Osteocyte (in vitro differentiated cells): ENCODE measurements around the gene KDM3B. TPM values are rescaled to one million over a fixed set of nuclear protein-coding genes. Genes with fewer than 3 reads are reported as not detected.

ENCODE experiments used
- DNase-seq: peaks from one replicate; pipeline ENCODE4 v3.0.0; 2021; ENCODE audit warnings: mixed read lengths; ENCODE audit not compliant: unreplicated experiment; ENCODE audit errors: extremely low spot score
- H3K27ac Mint-ChIP-seq: one replicate; pipeline ENCODE4 v1.8.0; 2021; ENCODE audit warnings: mild to moderate bottlenecking, mixed read lengths; ENCODE audit not compliant: unreplicated experiment
- H3K27me3 Mint-ChIP-seq: one replicate; pipeline ENCODE4 v1.8.0; 2021; ENCODE audit warnings: mixed read lengths; ENCODE audit not compliant: unreplicated experiment
- H3K36me3 Mint-ChIP-seq: one replicate; pipeline ENCODE4 v1.8.0; 2021; ENCODE audit warnings: mixed read lengths; ENCODE audit not compliant: unreplicated experiment
- H3K4me1 Mint-ChIP-seq: one replicate; pipeline ENCODE4 v1.8.0; 2021; ENCODE audit warnings: mixed read lengths; ENCODE audit not compliant: unreplicated experiment
- H3K4me3 Mint-ChIP-seq: one replicate; pipeline ENCODE4 v1.8.0; 2021; ENCODE audit warnings: mild to moderate bottlenecking, moderate library complexity, mixed read lengths; ENCODE audit not compliant: unreplicated experiment
- H3K9me3 Mint-ChIP-seq: one replicate; pipeline ENCODE4 v1.8.0; 2021; ENCODE audit warnings: mixed read lengths; ENCODE audit not compliant: unreplicated experiment
- total RNA-seq: library from RNA; stranded (reverse); gene quantifications from 2 replicates; pipeline ENCODE4 v1.2.1, GENCODE V29; 2021
- TF ChIP-seq, protein P1 (sequence below): fragments of 200-600 bp; sonication (generic); IDR thresholded peaks from 2 replicates; pipeline ENCODE4 v1.5.0; 2021; ENCODE audit warnings: antibody characterized with exemption, mild to moderate bottlenecking, moderate library complexity

KDM3B gene
- total RNA-seq, 1 donor from 2014 or later = 65.2 TPM

DNA sequence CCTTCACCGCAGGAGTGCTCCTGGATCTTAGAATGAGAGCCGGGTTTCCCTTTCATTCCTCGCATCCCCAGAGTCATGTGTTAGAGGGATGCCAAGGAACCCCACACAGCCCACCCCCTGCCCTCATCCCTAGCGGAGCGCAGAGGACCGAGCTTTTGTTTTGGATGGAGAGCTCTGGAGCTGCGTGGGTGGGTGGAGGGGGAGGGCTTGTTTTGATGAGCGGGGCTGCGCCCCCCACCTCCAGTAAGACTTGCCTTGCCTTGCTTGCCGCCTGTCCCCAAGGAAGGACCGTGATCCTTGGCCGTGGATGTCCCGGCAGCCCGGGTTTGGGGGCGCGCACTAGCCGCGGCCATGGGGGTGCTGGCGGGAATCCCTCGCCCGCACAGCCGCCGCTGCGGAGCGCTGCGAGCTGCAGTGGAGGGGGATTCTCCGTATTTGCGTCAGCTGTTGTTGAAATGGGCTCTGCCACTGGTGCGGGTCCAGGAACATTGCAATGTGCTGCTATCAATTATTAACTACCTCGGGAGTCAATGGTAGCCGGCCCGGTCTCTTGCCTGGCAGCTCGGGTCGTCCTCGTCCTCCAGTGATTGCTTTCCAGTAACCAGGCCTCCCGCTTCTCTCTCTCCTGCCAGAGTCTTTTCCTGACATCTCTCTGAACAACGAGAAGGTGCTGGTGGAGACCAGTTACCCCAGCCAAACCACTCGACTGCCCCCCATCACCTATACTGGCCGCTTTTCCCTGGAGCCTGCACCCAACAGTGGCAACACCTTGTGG, 113.8 kb downstream of the KDM3B start:
- TF ChIP-seq, protein P1, sequence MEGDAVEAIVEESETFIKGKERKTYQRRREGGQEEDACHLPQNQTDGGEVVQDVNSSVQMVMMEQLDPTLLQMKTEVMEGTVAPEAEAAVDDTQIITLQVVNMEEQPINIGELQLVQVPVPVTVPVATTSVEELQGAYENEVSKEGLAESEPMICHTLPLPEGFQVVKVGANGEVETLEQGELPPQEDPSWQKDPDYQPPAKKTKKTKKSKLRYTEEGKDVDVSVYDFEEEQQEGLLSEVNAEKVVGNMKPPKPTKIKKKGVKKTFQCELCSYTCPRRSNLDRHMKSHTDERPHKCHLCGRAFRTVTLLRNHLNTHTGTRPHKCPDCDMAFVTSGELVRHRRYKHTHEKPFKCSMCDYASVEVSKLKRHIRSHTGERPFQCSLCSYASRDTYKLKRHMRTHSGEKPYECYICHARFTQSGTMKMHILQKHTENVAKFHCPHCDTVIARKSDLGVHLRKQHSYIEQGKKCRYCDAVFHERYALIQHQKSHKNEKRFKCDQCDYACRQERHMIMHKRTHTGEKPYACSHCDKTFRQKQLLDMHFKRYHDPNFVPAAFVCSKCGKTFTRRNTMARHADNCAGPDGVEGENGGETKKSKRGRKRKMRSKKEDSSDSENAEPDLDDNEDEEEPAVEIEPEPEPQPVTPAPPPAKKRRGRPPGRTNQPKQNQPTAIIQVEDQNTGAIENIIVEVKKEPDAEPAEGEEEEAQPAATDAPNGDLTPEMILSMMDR = no peak
- Mint-ChIP-seq H3K4me1 (peaks cover 32% of the 10 kb centered on the region), H3K9me3 (no peaks in the 10 kb centered on the region), H3K4me3 (peak overlapping the region; percentile 83), H3K27me3 (no peaks in the 10 kb centered on the region), H3K36me3 (peaks cover 25% of the 10 kb centered on the region), H3K27ac (peak overlapping the region; percentile 56)
- no peak for DNase-seq

DNA sequence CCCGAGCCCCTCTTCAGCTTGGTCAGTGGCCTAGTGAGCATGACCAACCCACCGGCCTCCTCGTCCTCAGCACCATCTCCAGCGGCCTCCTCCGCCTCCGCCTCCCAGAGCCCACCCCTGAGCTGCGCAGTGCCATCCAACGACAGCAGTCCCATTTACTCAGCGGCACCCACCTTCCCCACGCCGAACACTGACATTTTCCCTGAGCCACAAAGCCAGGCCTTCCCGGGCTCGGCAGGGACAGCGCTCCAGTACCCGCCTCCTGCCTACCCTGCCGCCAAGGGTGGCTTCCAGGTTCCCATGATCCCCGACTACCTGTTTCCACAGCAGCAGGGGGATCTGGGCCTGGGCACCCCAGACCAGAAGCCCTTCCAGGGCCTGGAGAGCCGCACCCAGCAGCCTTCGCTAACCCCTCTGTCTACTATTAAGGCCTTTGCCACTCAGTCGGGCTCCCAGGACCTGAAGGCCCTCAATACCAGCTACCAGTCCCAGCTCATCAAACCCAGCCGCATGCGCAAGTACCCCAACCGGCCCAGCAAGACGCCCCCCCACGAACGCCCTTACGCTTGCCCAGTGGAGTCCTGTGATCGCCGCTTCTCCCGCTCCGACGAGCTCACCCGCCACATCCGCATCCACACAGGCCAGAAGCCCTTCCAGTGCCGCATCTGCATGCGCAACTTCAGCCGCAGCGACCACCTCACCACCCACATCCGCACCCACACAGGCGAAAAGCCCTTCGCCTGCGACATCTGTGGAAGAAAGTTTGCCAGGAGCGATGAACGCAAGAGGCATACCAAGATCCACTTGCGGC, 114.6 kb downstream of the KDM3B start:
- TF ChIP-seq, protein P1 = no peak
- Mint-ChIP-seq H3K4me3 (peak overlapping the region; percentile 83), H3K36me3 (peaks cover 25% of the 10 kb centered on the region), H3K27ac (peak overlapping the region; percentile 79), H3K27me3 (no peaks in the 10 kb centered on the region), H3K9me3 (no peaks in the 10 kb centered on the region), H3K4me1 (peaks cover 30% of the 10 kb centered on the region)
- no peak for DNase-seq

DNA sequence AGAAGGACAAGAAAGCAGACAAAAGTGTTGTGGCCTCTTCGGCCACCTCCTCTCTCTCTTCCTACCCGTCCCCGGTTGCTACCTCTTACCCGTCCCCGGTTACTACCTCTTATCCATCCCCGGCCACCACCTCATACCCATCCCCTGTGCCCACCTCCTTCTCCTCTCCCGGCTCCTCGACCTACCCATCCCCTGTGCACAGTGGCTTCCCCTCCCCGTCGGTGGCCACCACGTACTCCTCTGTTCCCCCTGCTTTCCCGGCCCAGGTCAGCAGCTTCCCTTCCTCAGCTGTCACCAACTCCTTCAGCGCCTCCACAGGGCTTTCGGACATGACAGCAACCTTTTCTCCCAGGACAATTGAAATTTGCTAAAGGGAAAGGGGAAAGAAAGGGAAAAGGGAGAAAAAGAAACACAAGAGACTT, 115.2 kb downstream of the KDM3B start:
- DNase-seq = no peak
- H3K27me3 Mint-ChIP-seq = no peaks in the 10 kb centered on the region
- peaks cover 25% of the 10 kb centered on the region for H3K36me3 Mint-ChIP-seq
- peak overlapping the region; percentile 79 for H3K27ac Mint-ChIP-seq
- peaks cover 30% of the 10 kb centered on the region for H3K4me1 Mint-ChIP-seq
- H3K9me3 Mint-ChIP-seq = no peaks in the 10 kb centered on the region
- TF ChIP-seq, protein P1 = no peak
- peak overlapping the region; percentile 83 for H3K4me3 Mint-ChIP-seq

DNA sequence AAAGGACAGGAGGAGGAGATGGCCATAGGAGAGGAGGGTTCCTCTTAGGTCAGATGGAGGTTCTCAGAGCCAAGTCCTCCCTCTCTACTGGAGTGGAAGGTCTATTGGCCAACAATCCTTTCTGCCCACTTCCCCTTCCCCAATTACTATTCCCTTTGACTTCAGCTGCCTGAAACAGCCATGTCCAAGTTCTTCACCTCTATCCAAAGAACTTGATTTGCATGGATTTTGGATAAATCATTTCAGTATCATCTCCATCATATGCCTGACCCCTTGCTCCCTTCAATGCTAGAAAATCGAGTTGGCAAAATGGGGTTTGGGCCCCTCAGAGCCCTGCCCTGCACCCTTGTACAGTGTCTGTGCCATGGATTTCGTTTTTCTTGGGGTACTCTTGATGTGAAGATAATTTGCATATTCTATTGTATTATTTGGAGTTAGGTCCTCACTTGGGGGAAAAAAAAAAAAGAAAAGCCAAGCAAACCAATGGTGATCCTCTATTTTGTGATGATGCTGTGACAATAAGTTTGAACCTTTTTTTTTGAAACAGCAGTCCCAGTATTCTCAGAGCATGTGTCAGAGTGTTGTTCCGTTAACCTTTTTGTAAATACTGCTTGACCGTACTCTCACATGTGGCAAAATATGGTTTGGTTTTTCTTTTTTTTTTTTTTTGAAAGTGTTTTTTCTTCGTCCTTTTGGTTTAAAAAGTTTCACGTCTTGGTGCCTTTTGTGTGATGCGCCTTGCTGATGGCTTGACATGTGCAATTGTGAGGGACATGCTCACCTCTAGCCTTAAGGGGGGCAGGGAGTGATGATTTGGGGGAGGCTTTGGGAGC, 115.9 kb downstream of the KDM3B start:
- no peaks in the 10 kb centered on the region for H3K27me3 Mint-ChIP-seq
- no peak for DNase-seq
- TF ChIP-seq, protein P1 = no peak
- H3K27ac Mint-ChIP-seq = peak overlapping the region; percentile 79
- H3K4me1 Mint-ChIP-seq = peaks cover 28% of the 10 kb centered on the region
- peak overlapping the region; percentile 83 for H3K4me3 Mint-ChIP-seq
- no peaks in the 10 kb centered on the region for H3K9me3 Mint-ChIP-seq
- peaks cover 25% of the 10 kb centered on the region for H3K36me3 Mint-ChIP-seq
